ENCODE measurements around the gene CLEC2A.

Gene CLEC2A

DNA sequence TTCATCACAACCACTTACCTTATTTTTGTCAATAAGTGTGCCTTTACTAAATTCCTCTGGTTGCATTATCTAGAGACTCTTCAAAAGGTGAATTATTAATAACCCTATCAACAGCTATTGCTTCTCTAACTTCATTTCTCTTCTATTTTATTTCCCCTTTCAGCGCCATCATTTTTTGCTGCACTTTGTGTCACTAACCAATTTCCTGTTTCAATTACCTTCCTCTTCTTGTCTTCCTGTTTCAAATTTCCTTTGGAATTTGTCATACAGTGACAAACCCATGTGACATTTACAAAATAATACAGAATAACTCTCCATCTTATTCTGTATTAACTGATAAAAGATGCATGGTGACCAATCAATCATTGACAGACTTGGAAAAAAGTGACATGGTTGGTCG is 12.2 kb upstream of the CLEC2A start:
- H3K4me1 ChIP-seq (ENCODE audit: control insufficient read depth in 1 of 2, insufficient read depth in 1 of 2, low read depth in 1 of 2, low read length in 1 of 2) = peaks cover 86 to 90% of the 10 kb centered on the region in 2 experiments
- H3K27me3 ChIP-seq = no peaks in the 10 kb centered on the region
- H3K27ac ChIP-seq = peak overlapping the region; percentile 82
- peak overlapping the region in 1 of 2 experiments; percentile 37 for H3K4me3 ChIP-seq (ENCODE audit: low read depth in 1 of 2, low read length in 1 of 2)
- no peaks in the 10 kb centered on the region for H3K9me3 ChIP-seq
- TF ChIP-seq, protein P1, sequence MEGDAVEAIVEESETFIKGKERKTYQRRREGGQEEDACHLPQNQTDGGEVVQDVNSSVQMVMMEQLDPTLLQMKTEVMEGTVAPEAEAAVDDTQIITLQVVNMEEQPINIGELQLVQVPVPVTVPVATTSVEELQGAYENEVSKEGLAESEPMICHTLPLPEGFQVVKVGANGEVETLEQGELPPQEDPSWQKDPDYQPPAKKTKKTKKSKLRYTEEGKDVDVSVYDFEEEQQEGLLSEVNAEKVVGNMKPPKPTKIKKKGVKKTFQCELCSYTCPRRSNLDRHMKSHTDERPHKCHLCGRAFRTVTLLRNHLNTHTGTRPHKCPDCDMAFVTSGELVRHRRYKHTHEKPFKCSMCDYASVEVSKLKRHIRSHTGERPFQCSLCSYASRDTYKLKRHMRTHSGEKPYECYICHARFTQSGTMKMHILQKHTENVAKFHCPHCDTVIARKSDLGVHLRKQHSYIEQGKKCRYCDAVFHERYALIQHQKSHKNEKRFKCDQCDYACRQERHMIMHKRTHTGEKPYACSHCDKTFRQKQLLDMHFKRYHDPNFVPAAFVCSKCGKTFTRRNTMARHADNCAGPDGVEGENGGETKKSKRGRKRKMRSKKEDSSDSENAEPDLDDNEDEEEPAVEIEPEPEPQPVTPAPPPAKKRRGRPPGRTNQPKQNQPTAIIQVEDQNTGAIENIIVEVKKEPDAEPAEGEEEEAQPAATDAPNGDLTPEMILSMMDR (IDR thresholded peaks at IDR 0.05) = no peak
- no peaks in the 10 kb centered on the region for H3K36me3 ChIP-seq

- no peaks in the 10 kb centered on the region for H3K9me3 ChIP-seq
- TF ChIP-seq, protein P1 (IDR thresholded peaks at IDR 0.05) = no peak
- H3K4me1 ChIP-seq (ENCODE audit: control insufficient read depth in 1 of 2, insufficient read depth in 1 of 2, low read depth in 1 of 2, low read length in 1 of 2) = peaks cover 74 to 79% of the 10 kb centered on the region in 2 experiments
- no peaks in the 10 kb centered on the region for H3K36me3 ChIP-seq
- H3K27me3 ChIP-seq = no peaks in the 10 kb centered on the region
- H3K4me3 ChIP-seq (ENCODE audit: low read depth in 1 of 2, low read length in 1 of 2) = peak overlapping the region; percentile 37 to 42
- peak overlapping the region; percentile 82 for H3K27ac ChIP-seq
Measured at GRCh38 chr12:9943240-9943639, 11.1 kb upstream of the CLEC2A start.

GRCh38 chr12:9941838-9942237 is 9.7 kb upstream of the CLEC2A start:
- Histone ChIP-seq H3K9me3 (no peaks in the 10 kb centered on the region), H3K27me3 (no peaks in the 10 kb centered on the region), H3K4me1 (ENCODE audit: control insufficient read depth in 1 of 2, insufficient read depth in 1 of 2, low read depth in 1 of 2, low read length in 1 of 2) (peaks cover 60 to 65% of the 10 kb centered on the region in 2 experiments)

GRCh38 chr12:9940375-9940774 is 8.2 kb upstream of the CLEC2A start:
- Histone ChIP-seq H3K9me3 (no peaks in the 10 kb centered on the region), H3K4me3 (ENCODE audit: low read depth in 1 of 2, low read length in 1 of 2) (no peak overlapping the region), H3K27me3 (no peaks in the 10 kb centered on the region), H3K27ac (no peak overlapping the region), H3K4me1 (ENCODE audit: control insufficient read depth in 1 of 2, insufficient read depth in 1 of 2, low read depth in 1 of 2, low read length in 1 of 2) (peaks cover 51% of the 10 kb centered on the region in 2 experiments), H3K36me3 (no peaks in the 10 kb centered on the region)
- TF ChIP-seq, protein P1 (IDR thresholded peaks at IDR 0.05) = no peak

More at GRCh38 chr12:9941838-9942237, 9.7 kb upstream of the CLEC2A start:
- TF ChIP-seq, protein P1 (IDR thresholded peaks at IDR 0.05) = no peak
- Histone ChIP-seq H3K27ac (peak overlapping the region; percentile 82), H3K36me3 (no peaks in the 10 kb centered on the region), H3K4me3 (ENCODE audit: low read depth in 1 of 2, low read length in 1 of 2) (no peak overlapping the region)

DNA sequence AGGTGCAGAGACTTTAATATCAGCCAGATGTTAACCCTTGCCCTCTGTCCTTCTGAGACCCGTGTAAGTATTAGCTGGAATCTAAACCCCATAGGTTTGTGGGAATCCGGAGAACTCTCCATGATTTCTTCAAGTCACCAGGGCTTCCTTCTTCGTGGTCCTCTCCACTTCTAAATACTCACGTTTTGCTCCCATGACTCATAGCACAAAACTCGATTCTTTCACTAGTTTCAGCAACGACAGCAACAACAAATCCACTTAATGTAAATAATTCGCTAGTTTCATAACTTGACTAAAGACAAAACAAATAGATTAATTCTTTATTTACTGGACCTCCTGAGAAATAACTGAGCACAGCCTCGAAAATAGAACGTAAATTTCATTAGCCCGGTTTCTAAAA is 4.4 kb upstream of the CLEC2A start:
- Histone ChIP-seq H3K4me3 (ENCODE audit: low read depth in 1 of 2, low read length in 1 of 2) (no peak overlapping the region), H3K27ac (no peak overlapping the region)
- TF ChIP-seq, protein P1 (IDR thresholded peaks at IDR 0.05) = no peak

DNA sequence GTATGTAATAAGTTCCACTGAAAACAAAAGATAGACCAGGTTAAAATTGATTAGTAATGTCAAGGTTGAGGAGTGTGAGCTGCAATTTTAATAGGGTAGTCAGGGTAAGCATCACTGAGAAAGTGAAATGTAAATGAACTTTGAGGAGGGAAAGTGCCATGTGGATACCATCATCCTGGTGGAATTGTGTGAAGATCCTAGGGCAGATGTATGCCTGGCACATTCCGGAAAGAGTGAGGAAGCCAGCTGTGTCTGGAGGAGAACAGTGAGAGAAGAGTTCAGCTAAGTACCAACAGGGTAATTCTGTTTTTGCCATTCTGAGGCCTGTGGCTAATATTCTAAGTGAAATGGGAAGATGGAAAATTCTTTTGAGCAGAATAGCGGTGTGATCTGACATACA is 2.9 kb upstream of the CLEC2A start:
- Histone ChIP-seq H3K36me3 (no peaks in the 10 kb centered on the region), H3K27ac (no peak overlapping the region), H3K9me3 (no peaks in the 10 kb centered on the region), H3K4me1 (ENCODE audit: control insufficient read depth in 1 of 2, insufficient read depth in 1 of 2, low read depth in 1 of 2, low read length in 1 of 2) (peaks cover 4 to 13% of the 10 kb centered on the region in 2 experiments), H3K27me3 (no peaks in the 10 kb centered on the region), H3K4me3 (ENCODE audit: low read depth in 1 of 2, low read length in 1 of 2) (no peak overlapping the region)
- TF ChIP-seq, protein P1 (IDR thresholded peaks at IDR 0.05) = no peak

More for the DNA sequence above, 4.4 kb upstream of the CLEC2A start:
- Histone ChIP-seq H3K4me1 (ENCODE audit: control insufficient read depth in 1 of 2, insufficient read depth in 1 of 2, low read depth in 1 of 2, low read length in 1 of 2) (peaks cover 17 to 26% of the 10 kb centered on the region in 2 experiments), H3K9me3 (no peaks in the 10 kb centered on the region), H3K27me3 (no peaks in the 10 kb centered on the region), H3K36me3 (no peaks in the 10 kb centered on the region)

Measured in neutrophil (primary cell).